Brain microvascular endothelial cell (primary cell): Measurements from ENCODE around the gene ACAD9.

Experiments
- DNase-seq: peaks from one replicate; pipeline ENCODE4 v3.0.0-alpha.2; 2020
- H3K27ac ChIP-seq: fragments of 250-450 bp; sonication (Bioruptor Pico); 2 replicates; pipeline ENCODE4 v1.5.1; 2020; ENCODE audit warnings: mild to moderate bottlenecking, moderate library complexity
- H3K27me3 ChIP-seq: fragments of 250-450 bp; sonication (Bioruptor Pico); replicated peaks from 2 replicates; pipeline ENCODE4 v1.5.1; 2020; ENCODE audit warnings: mild to moderate bottlenecking
- H3K36me3 ChIP-seq: fragments of 250-450 bp; sonication (Bioruptor Pico); replicated peaks from 2 replicates; pipeline ENCODE4 v1.5.1; 2020; ENCODE audit warnings: mild to moderate bottlenecking
- H3K4me3 ChIP-seq: 2 replicates; pipeline ENCODE4 v1.5.1; 2011; ENCODE audit warnings: low read depth, mild to moderate bottlenecking, control low read depth, low read length, moderate library complexity
- in situ Hi-C: cut with HindIII; loops from 2 replicates; pipeline ENCODE4 v1.10.0; 2017; ENCODE audit warnings: low sequenced_read_pairs, low pct_ligation_motif_present
- TF ChIP-seq, protein P1 (sequence below): IDR thresholded peaks from 2 replicates; pipeline ENCODE4 v1.5.1; 2011; ENCODE audit warnings: low read depth, mild to moderate bottlenecking, moderate library complexity, low read length, control low read depth, inconsistent platforms; ENCODE audit errors: missing control alignments

ACAD9 gene

DNA sequence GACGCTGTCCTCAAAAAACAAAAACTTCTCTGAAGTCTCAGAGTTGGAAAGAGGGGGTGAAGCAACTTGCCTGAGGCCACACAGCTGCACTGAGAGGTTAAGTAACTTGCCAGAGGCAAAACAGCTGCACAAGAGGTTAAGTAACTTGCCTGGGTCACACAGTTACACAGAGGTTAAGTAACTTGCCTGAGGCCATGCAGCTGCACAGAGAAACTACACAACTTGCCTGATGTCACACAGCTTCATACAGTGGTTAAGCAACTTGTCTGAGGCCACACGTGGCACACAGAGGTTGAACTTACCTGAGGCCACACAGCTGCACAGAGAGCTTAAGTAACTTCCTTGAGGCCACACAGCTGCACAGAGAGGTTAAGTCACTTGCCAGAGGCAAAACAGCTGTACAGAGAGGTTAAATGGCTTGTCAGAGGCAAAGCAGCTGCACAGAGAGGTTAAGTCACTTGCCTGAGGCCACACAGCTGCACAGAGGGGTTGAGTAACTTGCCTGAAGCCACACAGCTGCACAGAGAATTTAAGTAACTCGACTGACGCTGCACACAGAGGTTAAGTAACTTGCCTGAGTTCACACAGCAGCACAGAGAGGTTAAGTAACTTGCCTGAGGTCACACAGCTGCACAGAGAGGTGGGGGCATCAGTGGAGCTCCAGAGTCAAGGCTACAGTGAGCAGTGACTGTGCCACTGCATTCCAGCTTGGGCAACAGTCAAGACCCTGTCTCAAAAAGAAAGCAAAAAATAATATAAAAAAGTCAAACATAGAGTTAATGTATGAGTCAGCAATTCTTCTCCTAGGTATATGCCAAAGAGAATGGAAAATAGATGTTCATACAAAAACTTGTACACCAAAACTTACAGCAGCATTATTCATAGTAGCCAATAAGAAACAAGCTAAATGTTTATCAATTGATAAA lies 12.0 kb upstream of the ACAD9 start:
- H3K4me3 ChIP-seq = no peak overlapping the region
- H3K27ac ChIP-seq = no peak overlapping the region
- no peaks in the 10 kb centered on the region for H3K27me3 ChIP-seq
- no peak for DNase-seq
- TF ChIP-seq, protein P1, sequence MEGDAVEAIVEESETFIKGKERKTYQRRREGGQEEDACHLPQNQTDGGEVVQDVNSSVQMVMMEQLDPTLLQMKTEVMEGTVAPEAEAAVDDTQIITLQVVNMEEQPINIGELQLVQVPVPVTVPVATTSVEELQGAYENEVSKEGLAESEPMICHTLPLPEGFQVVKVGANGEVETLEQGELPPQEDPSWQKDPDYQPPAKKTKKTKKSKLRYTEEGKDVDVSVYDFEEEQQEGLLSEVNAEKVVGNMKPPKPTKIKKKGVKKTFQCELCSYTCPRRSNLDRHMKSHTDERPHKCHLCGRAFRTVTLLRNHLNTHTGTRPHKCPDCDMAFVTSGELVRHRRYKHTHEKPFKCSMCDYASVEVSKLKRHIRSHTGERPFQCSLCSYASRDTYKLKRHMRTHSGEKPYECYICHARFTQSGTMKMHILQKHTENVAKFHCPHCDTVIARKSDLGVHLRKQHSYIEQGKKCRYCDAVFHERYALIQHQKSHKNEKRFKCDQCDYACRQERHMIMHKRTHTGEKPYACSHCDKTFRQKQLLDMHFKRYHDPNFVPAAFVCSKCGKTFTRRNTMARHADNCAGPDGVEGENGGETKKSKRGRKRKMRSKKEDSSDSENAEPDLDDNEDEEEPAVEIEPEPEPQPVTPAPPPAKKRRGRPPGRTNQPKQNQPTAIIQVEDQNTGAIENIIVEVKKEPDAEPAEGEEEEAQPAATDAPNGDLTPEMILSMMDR = no peak
- in situ Hi-C loops = no loop called here
- H3K36me3 ChIP-seq = no peaks in the 10 kb centered on the region

DNA sequence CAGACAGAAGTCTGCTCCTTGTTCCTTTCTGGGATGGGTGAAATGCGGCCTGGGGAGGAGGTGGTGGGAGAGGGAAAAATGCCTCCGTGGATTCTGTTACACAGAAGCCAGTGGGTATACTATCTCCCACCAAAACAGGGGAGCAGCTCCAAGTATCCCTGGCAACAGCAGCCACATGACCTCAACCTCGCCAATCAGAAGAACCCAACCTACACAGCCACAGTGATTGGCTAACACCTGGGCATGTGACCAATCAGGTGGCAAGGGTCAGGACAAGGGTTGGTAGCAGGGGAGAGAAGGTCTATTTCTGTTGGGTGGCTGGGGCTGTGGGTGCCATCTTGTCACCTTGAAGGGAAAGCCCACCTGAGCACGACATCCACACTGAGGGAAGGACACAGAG lies 9.1 kb upstream of the ACAD9 start:
- Histone ChIP-seq H3K4me3 (no peak overlapping the region), H3K36me3 (no peaks in the 10 kb centered on the region), H3K27ac (no peak overlapping the region), H3K27me3 (no peaks in the 10 kb centered on the region)
- DNase-seq = no peak
- TF ChIP-seq, protein P1 = no peak
- in situ Hi-C loops = no loop called here

DNA sequence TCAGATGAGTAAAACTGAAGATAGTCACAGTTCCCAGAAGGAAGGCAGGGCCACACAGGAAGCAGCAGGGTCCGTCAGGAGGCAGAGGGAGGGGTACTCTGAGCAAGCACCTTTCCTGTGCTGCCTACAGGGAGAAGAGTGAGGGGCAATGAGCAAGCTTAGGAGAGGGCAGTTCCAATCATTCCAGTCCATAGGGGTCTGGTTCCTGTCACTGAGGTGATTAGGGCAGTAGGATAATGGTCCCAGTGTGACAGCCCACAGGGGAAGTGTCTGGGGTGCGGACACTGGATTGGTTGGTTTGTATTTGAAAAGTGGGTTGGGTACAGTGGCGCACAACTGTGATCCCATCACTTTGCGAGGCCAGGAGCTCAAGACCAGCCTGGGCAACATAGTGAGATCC lies 7.1 kb upstream of the ACAD9 start:
- in situ Hi-C loops = no loop called here
- DNase-seq = no peak

DNA sequence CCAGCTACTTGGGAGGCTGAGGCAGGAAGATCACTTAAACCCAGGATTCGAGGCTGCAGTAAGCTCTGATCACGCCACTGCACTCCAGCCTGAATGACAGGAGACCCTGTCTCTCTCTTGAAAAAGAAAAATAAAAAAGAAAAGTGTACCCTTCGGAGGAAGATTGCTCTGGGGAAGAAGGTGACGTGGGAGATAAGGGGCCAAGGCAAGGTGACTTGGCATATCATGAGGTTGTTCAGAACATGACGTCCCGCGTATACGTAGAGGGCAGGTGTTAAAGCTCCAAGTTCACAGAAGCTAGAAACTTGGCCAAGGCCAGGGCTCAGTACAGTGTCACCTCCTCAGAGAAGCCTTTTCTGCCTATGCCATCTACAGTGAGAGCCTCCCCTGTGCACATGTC lies 6.7 kb upstream of the ACAD9 start:
- TF ChIP-seq, protein P1 = no peak
- DNase-seq = no peak

More for the DNA sequence above, 7.1 kb upstream of the ACAD9 start:
- Histone ChIP-seq H3K27me3 (no peaks in the 10 kb centered on the region), H3K4me3 (no peak overlapping the region), H3K36me3 (no peaks in the 10 kb centered on the region), H3K27ac (no peak overlapping the region)
- TF ChIP-seq, protein P1 = no peak

DNA sequence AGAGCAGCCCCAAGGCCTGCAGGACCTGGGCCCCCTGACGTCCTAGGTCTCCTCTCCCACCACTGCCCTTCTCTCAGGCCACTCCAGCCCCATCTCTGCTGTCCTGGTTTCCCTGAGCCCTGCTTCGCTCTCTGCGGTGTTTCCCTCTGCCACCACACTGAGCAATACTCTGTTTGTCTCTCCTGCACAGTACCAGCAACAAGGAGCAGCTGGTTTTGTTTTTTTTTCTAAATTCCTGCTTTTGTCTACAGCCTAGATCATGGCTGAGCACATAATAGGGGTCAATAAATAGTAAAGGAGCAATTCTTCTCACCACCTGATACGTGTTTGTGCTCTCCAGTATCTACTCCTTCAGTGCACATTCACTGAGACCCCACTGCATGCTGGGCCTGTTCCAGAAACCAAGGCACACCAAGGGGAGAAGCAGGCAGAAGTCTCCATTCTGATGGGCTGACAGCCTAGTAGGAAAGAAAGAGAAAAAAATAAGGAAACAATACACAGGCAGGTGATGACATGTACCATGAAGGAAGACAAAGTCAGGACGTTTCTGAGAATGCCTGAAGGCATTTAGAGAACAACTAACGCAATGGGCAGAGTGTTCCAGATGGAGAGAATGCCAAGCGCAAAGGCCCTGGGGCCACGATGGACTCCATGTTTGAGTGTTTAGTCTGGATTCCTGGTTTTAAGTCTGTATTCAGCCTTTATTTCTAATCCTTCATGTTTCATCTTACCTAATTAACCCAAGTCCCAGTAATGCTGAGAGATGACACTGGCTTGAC lies 6.0 kb upstream of the ACAD9 start:
- Histone ChIP-seq H3K27ac (no peak overlapping the region), H3K4me3 (no peak overlapping the region), H3K27me3 (no peaks in the 10 kb centered on the region), H3K36me3 (no peaks in the 10 kb centered on the region)
- no peak for DNase-seq
- in situ Hi-C loops = no loop called here
- TF ChIP-seq, protein P1 = no peak

More for the DNA sequence above, 6.7 kb upstream of the ACAD9 start:
- H3K36me3 ChIP-seq = no peaks in the 10 kb centered on the region
- no peak overlapping the region for H3K27ac ChIP-seq
- no peak overlapping the region for H3K4me3 ChIP-seq
- in situ Hi-C loops = no loop called here
- H3K27me3 ChIP-seq = no peaks in the 10 kb centered on the region
